ENCODE measurements around the gene TPO.

The TPO gene

DNA sequence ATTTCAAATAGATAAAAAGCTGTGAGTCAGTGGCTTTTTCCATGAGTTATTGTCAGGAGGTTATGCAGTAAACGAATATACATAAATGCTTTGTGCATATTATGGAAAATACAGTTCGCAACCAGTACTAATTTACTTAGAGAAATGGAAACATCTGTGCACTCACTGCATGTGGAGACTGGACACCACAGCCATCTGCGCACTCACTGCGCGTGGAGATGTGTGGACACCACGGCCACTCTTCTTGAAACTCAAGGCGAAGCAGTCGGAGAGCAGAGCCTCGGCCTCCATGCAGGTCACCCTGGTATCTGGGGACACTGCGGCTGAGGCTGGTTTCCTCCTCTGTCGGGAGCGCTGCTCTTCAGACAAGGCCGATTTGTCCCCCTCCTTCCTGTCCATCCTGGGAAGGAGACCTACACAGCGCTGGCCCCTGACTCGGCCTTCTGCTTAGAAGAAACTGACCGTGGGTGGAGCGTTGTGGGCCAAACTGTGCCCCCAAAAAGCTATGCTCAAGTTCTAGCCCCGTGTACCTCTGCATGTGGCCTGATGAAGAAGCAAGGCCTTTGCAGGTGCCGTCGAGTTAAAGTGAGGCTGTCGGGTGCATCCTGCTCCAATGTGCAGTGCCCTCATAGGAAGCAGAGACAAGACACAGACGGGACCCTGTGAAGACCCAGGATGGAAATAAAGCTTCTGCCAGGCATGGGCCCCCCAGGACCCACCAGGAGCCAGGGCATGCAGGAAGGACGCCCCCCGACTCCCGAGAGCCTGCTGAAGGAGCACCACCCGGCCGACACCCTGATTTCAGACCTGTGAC lies 88.0 kb downstream of the TPO start:
- no peak for DNase-seq (ENCODE audit: low spot score)
- TF ChIP-seq, protein P1, sequence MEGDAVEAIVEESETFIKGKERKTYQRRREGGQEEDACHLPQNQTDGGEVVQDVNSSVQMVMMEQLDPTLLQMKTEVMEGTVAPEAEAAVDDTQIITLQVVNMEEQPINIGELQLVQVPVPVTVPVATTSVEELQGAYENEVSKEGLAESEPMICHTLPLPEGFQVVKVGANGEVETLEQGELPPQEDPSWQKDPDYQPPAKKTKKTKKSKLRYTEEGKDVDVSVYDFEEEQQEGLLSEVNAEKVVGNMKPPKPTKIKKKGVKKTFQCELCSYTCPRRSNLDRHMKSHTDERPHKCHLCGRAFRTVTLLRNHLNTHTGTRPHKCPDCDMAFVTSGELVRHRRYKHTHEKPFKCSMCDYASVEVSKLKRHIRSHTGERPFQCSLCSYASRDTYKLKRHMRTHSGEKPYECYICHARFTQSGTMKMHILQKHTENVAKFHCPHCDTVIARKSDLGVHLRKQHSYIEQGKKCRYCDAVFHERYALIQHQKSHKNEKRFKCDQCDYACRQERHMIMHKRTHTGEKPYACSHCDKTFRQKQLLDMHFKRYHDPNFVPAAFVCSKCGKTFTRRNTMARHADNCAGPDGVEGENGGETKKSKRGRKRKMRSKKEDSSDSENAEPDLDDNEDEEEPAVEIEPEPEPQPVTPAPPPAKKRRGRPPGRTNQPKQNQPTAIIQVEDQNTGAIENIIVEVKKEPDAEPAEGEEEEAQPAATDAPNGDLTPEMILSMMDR (IDR thresholded peaks at IDR 0.05; ENCODE audit: borderline replicate concordance, control extremely low read depth, extremely low read depth, insufficient read depth, missing control alignments) = no peak
- in situ Hi-C loops (cut with MboI; ENCODE audit: low sequenced_read_pairs, unreplicated experiment) = no loop called here

- in situ Hi-C loops (cut with MboI; ENCODE audit: low sequenced_read_pairs, unreplicated experiment) = no loop called here
- TF ChIP-seq, protein P1 (IDR thresholded peaks at IDR 0.05; ENCODE audit: borderline replicate concordance, control extremely low read depth, extremely low read depth, insufficient read depth, missing control alignments) = no peak
- no peak for DNase-seq (ENCODE audit: low spot score)
Measured at GRCh38 chr2:1501991-1502390, 88.7 kb downstream of the TPO start.

DNA sequence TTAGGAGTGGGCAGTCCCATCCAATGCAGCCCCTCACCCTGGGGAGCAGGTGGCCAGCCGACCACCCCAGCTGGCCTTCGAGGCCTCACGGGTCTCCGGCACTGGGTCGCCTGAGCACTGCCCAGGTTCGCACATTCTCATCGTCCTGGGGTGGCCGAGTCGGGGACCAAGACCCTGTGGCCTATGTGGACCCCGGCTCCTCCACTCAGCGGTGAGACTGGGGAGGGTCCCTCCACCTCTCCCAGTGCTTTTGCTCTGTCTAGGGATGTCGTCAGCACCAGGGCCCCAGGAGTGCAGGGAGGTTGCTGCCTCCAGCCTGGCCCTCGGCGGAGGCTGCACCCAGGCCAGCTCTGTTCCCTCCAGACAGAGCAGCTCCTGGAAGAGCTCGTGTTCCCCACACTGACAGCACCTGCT lies 89.6 kb downstream of the TPO start:
- no peak for DNase-seq (ENCODE audit: low spot score)
- in situ Hi-C loops (cut with MboI; ENCODE audit: low sequenced_read_pairs, unreplicated experiment) = no loop called here
- TF ChIP-seq, protein P1 (IDR thresholded peaks at IDR 0.05; ENCODE audit: borderline replicate concordance, control extremely low read depth, extremely low read depth, insufficient read depth, missing control alignments) = no peak

GRCh38 chr2:1503471-1504310 lies 90.4 kb downstream of the TPO start:
- DNase-seq (ENCODE audit: low spot score) = no peak
- TF ChIP-seq, protein P1 (IDR thresholded peaks at IDR 0.05; ENCODE audit: borderline replicate concordance, control extremely low read depth, extremely low read depth, insufficient read depth, missing control alignments) = no peak
- in situ Hi-C loops (cut with MboI; ENCODE audit: low sequenced_read_pairs, unreplicated experiment) = no loop called here

- no peak for DNase-seq (ENCODE audit: low spot score)
- TF ChIP-seq, protein P1 (IDR thresholded peaks at IDR 0.05; ENCODE audit: borderline replicate concordance, control extremely low read depth, extremely low read depth, insufficient read depth, missing control alignments) = no peak
- in situ Hi-C loops (cut with MboI; ENCODE audit: low sequenced_read_pairs, unreplicated experiment) = no loop called here
Measured at GRCh38 chr2:1504311-1504750, 91.1 kb downstream of the TPO start.

DNA sequence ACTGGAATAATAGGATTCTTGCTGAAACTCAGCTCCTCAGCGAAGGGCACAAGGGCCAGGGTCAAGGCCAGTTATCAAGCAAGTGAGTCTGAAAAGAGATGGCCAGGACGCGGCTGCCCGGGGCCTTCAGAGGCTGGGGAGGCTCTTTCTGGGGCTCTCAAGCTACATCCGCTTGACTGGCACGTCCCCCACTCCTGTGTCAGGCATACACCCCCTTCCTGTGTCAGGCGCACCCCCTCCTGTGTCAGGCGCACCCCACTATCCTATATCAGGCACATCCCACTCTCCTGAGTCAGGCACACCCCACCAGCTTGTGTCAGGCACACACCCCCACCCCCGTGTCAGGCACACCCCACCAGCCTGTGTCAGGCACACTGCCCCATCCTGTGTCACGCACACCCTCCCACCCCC lies 91.8 kb downstream of the TPO start:
- in situ Hi-C loops (cut with MboI; ENCODE audit: low sequenced_read_pairs, unreplicated experiment) = no loop called here
- TF ChIP-seq, protein P1 (IDR thresholded peaks at IDR 0.05; ENCODE audit: borderline replicate concordance, control extremely low read depth, extremely low read depth, insufficient read depth, missing control alignments) = no peak
- DNase-seq (ENCODE audit: low spot score) = no peak

All from GM13976 (cell line).